Aorta (tissue), 5 donors: ENCODE data around the gene SMC6. TPM values are rescaled to one million over a fixed set of nuclear protein-coding genes. Genes with fewer than 3 reads are reported as not detected.

ENCODE experiments used
- ATAC-seq: fragments of 200-7000 bp; cut with Tn5 transposase; one replicate; pipeline ENCODE4 v1.9.1; 2022; ENCODE audit warnings: moderate library complexity; ENCODE audit not compliant: low FRiP score
- DNase-seq, 2 donors: peaks; one replicate each; pipeline ENCODE4 v3.0.0-alpha.2; 2020
- H3K27ac ChIP-seq, 2 donors: one replicate each; pipeline ENCODE4 v1.5.1; 2013; ENCODE audit warnings: low read length in 2 of 2, mild to moderate bottlenecking in 2 of 2, moderate library complexity in 2 of 2, control low read depth in 1 of 2, inconsistent platforms in 1 of 2, low read depth in 1 of 2
- H3K27me3 ChIP-seq, 2 donors: one replicate each; pipeline ENCODE4 v1.6.1; 2013; ENCODE audit warnings: control low read depth in 1 of 2, low read length in 1 of 2, mild to moderate bottlenecking in 1 of 2, moderate library complexity in 1 of 2; ENCODE audit not compliant: insufficient read depth in 2 of 2, control insufficient read depth in 1 of 2
- H3K36me3 ChIP-seq, 2 donors: one replicate each; pipeline ENCODE4 v1.6.1; 2013; ENCODE audit warnings: control low read depth in 1 of 2, low read length in 1 of 2, mild to moderate bottlenecking in 1 of 2; ENCODE audit not compliant: insufficient read depth in 2 of 2, control insufficient read depth in 1 of 2
- H3K4me1 ChIP-seq, 2 donors: one replicate each; pipeline ENCODE4 v1.6.1; 2013; ENCODE audit warnings: low read length in 2 of 2, control low read depth in 1 of 2, mild to moderate bottlenecking in 1 of 2, moderate library complexity in 1 of 2; ENCODE audit not compliant: insufficient read depth in 2 of 2, control insufficient read depth in 1 of 2
- H3K4me3 ChIP-seq, 2 donors: one replicate each; pipeline ENCODE4 v1.5.1; 2013; ENCODE audit warnings: low read length in 2 of 2, control low read depth in 1 of 2, mild to moderate bottlenecking in 1 of 2
- H3K9me3 ChIP-seq: one replicate; pipeline ENCODE4 v1.6.1; 2013; ENCODE audit warnings: mild to moderate bottlenecking, low read length; ENCODE audit not compliant: control insufficient read depth
- WGBS, 2 donors: extraction: QIAGEN DNeasy Blood & Tissue Kit; methylation state at CpG; one replicate each; pipeline ENCODE4 v1.1.7; 2013; 5-methylcytosine and 5-hydroxymethylcytosine counted together
- intact Hi-C, 2 donors: fragments of 100-400 bp; cut with DNase I; formaldehyde crosslinking; loops; one replicate each; pipeline versions ENCODE4 v1.14.2 to v1.15.0; 2022
- polyA plus RNA-seq, 2 donors: library from polyadenylated mRNA; stranded (reverse); fragments of 200-250 nt; gene quantifications; one replicate each; pipeline ENCODE4 v1.2.3, GENCODE V29; 2013
- total RNA-seq, 2 donors: library from RNA; stranded (reverse); fragmentation: NEBNext Ultra II Directional; extraction: Animal tissue kit (Norgen Biotek cat#: 25700); gene quantifications; one replicate each; pipeline ENCODE4 v1.2.1, GENCODE V29; 2021
- donor health status: healthy with polysubstance abuse.
- donor health status: Bipolar disorder and iron deficiency.
- donor health status: DM: no; HTN: no; CAD: no.
- donor health status: DM: no; HTN: no; CAD: no.
- donor health status: DM: yes; HTN: yes; CAD: no.

The SMC6 gene
- total and polyA plus RNA-seq, 4 donors: 5.5 to 17.2 (median 8.6) TPM

DNA sequence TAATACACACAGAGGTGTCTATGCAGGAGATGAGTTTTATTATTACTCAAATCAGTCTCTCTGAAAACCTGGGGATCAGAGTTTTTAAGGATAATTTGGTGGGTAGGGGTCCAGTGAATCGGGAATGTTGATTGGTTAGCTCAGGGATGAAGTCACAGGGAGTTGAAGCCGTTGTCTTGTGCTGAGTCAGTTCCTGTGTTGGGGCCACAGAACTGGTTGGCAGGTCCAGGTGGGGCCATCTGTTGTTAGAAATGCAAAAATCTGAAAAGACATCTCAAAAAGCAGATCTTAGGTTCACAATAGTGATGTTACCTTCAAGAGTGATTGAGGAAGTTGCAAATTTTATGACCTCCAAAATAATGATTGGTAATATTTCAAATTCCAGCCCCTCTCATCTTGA is 126.2 kb downstream of the SMC6 start:
- H3K27me3 ChIP-seq: no peaks in the 10 kb centered on the region
- no peaks in the 10 kb centered on the region for H3K36me3 ChIP-seq
- no peak overlapping the region for H3K27ac ChIP-seq
- DNase-seq: no peak
- no peaks in the 10 kb centered on the region for H3K4me1 ChIP-seq
- intact Hi-C loops: no loop called here
- no peak overlapping the region for H3K4me3 ChIP-seq
- peaks cover 3% of the 10 kb centered on the region for H3K9me3 ChIP-seq
- WGBS, 2 donors: 71 to 77% methylated on average over 2 of the region's 2 CpGs
- ATAC-seq: no peak

DNA sequence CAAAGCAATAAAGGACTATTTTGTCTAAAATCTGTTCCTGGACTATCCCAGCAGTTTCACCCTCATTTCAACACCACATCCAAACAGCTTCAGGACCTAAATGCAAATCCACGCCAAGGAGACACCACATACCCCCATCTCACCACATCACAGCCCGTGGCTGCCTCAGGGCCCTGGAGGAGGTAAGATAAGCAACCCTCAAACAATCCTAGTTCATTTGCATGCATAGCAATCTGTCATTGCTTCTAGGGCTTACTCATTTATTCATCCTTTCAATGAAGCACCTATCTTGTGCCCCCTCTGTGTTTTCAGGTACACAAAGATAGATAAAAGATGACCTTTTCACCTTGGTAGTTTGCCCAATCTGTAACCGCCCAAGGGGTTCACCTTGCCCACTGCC is 126.6 kb downstream of the SMC6 start:
- no peak overlapping the region for H3K4me3 ChIP-seq
- WGBS, 2 donors: 90% methylated on average over 3 of the region's 3 CpGs
- no peaks in the 10 kb centered on the region for H3K36me3 ChIP-seq
- peaks cover 3% of the 10 kb centered on the region for H3K9me3 ChIP-seq
- no peak for DNase-seq
- no peaks in the 10 kb centered on the region for H3K4me1 ChIP-seq
- H3K27ac ChIP-seq: no peak overlapping the region
- no peak for ATAC-seq
- intact Hi-C loops: no loop called here
- no peaks in the 10 kb centered on the region for H3K27me3 ChIP-seq

DNA sequence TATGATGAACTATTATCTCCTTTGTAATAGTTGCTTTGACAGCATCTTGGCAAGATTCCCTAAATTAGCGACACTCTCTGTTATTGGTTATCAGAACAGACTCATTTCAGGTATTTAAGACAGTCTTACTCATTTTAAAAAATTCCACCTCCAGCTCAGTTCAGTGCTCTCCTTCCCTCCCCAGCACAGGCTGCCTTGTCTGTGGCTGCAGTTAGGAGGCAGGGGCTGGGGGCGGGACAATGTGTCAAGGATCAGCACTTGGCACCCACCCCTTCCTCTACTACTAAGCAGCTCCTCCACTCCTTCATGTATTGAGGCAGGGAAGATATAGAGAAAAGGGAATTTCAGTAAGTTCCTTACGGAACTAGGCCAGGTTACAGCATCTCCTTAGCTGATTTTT is 128.2 kb downstream of the SMC6 start:
- Histone ChIP-seq H3K9me3 (peaks cover 3% of the 10 kb centered on the region), H3K4me3 (no peak overlapping the region), H3K4me1 (no peaks in the 10 kb centered on the region), H3K36me3 (no peaks in the 10 kb centered on the region), H3K27me3 (no peaks in the 10 kb centered on the region), H3K27ac (no peak overlapping the region)
- ATAC-seq: no peak
- intact Hi-C loops: no loop called here
- no peak for DNase-seq
- WGBS, 2 donors: 90 to 94% methylated on average over 3 of the region's 3 CpGs

DNA sequence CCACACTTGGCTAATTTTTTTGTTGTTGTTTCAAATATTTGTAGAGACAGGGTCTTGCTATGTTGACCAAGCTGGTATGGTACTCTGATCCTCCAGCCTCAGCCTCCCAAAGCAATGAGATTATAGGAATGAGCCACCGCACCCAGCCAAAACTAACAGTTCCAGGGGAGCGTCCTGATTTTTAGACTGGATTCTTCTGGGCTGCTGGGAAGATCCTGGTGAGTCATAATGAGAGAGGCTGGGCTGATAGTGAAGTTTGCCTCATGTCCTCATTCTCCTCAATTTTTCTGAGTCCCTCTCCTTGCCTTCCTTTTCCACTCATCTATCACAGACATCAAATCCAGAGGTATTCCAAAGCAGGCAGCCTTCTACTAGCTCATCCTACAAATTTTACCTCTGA is 131.8 kb downstream of the SMC6 start:
- no peak overlapping the region for H3K27ac ChIP-seq
- no peaks in the 10 kb centered on the region for H3K36me3 ChIP-seq
- no peaks in the 10 kb centered on the region for H3K27me3 ChIP-seq
- 69 to 73% methylated on average over 2 of the region's 2 CpGs for WGBS, 2 donors
- ATAC-seq (no peak), DNase-seq (no peak)
- H3K9me3 ChIP-seq: no peaks in the 10 kb centered on the region
- no peaks in the 10 kb centered on the region for H3K4me1 ChIP-seq
- no peak overlapping the region for H3K4me3 ChIP-seq
- intact Hi-C loops: no loop called here

DNA sequence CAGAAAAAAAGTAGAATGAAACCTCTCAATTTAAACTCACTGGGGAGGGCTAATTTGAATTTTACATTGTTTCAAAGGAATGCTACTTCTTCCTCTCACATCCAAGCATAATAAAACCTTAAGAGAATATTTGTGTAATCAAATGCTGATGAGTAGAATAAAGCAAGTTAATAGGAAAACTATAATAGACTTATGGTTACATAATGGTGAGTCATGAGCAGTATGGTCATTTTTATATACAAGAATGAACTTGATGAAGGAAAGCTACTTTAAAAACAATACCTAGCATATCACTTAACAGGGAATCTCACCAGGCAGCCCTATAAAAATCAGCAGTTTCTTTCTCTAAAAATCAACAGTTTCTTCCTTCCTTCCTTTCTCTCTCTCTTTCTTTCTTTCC is 132.8 kb downstream of the SMC6 start:
- no peaks in the 10 kb centered on the region for H3K36me3 ChIP-seq
- no peak overlapping the region for H3K4me3 ChIP-seq
- ATAC-seq (no peak), DNase-seq (no peak)
- intact Hi-C loops: no loop called here
- no peaks in the 10 kb centered on the region for H3K9me3 ChIP-seq
- no peak overlapping the region for H3K27ac ChIP-seq
- no peaks in the 10 kb centered on the region for H3K4me1 ChIP-seq
- H3K27me3 ChIP-seq: no peaks in the 10 kb centered on the region

DNA sequence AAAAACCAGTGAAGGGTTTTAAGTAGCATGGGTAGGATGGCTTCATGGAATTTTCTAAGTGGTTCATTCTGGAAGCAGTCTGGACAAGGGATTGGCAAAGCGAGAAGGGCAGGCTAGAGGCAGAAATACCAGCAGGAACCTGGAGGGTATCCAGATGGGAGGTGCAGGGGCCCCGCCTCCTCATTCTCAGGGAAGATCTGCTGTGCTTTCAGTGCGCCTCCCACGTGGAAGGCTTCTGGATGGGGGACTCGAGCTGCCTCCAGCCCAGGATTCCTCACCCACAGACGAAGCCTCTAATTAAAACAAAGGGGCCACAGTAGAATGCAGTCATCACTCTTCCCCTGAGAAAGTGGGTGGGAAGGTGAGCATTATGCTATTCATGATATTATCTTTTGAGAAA is 133.3 kb downstream of the SMC6 start:
- Histone ChIP-seq H3K9me3 (no peaks in the 10 kb centered on the region), H3K27me3 (no peaks in the 10 kb centered on the region), H3K27ac (no peak overlapping the region), H3K4me1 (no peaks in the 10 kb centered on the region), H3K4me3 (no peak overlapping the region), H3K36me3 (no peaks in the 10 kb centered on the region)
- intact Hi-C loops: no loop called here
- no peak for DNase-seq
- ATAC-seq: no peak
- WGBS, 2 donors: 33 to 42% methylated on average over 6 of the region's 6 CpGs

DNA sequence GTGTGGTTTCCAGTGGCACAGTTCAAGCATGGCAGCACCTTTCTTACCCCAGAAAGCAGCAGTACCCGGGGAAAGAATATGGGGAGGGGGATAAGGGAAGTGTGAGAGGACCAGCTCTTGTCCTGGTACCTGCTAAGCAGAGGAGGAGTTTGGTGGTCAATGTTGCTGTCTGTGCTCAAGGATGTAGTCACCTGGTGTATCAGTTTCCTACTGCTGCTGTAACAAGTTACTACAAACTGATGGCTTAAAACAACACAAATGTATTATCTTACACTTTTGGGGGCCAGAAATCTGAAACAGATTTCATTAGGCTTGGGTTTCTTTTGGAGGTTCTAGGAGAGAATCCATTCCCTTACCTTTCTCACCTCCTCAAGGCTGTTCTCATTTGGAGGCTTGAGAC is 135.7 kb downstream of the SMC6 start:
- H3K4me3 ChIP-seq: no peak overlapping the region
- no peak overlapping the region for H3K27ac ChIP-seq
- H3K27me3 ChIP-seq: no peaks in the 10 kb centered on the region
- ATAC-seq (no peak), DNase-seq (no peak)
- no peaks in the 10 kb centered on the region for H3K9me3 ChIP-seq
- 73 to 86% methylated on average over 1 of the region's 1 CpG for WGBS, 2 donors
- no peaks in the 10 kb centered on the region for H3K36me3 ChIP-seq
- no peaks in the 10 kb centered on the region for H3K4me1 ChIP-seq
- intact Hi-C loops: no loop called here

DNA sequence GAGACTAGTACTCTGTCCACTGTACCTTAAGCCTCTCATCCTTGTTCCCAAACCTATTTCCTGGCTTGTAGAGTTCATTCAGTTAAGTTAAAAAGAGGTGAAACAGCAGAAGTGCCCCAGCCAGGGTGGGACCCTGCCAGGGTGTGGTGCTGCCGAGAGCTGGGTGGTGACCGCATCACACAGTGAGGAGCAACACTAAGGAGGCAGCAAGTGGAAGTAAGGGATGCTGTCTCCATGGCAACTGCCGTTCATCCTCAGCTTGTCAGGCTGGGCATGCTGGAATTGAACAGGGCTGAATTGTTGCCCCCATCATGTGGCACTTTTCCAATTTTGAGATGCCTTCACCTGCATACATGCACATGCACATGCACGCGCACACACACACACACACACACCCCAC is 136.1 kb downstream of the SMC6 start:
- H3K4me3 ChIP-seq: no peak overlapping the region
- H3K27ac ChIP-seq: no peak overlapping the region
- no peak for DNase-seq
- H3K4me1 ChIP-seq: no peaks in the 10 kb centered on the region
- intact Hi-C loops: no loop called here
- no peaks in the 10 kb centered on the region for H3K9me3 ChIP-seq
- H3K27me3 ChIP-seq: no peaks in the 10 kb centered on the region
- ATAC-seq: no peak
- 88 to 97% methylated on average over 5 of the region's 5 CpGs for WGBS, 2 donors
- H3K36me3 ChIP-seq: no peaks in the 10 kb centered on the region

DNA sequence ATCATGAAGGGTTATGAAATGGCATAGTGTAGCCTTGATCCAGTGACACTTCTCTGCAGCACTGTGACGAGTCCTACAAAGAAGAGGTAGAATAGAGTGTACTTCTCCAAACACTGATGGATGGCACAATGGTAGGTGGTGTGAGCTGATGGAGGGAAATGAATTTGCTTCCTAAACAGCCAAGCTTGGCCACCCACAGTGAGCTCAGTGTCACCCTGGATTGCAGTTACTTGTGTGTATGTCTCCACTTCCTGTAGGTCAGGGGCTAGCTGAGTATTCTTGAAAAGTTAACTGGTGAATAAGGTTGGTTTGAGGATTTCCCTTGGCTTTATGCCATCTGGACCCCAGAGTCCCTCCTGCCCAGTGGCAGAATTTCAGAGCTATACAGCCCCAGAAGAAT is 137.2 kb downstream of the SMC6 start:
- Histone ChIP-seq H3K27me3 (no peaks in the 10 kb centered on the region), H3K27ac (no peak overlapping the region), H3K36me3 (no peaks in the 10 kb centered on the region), H3K9me3 (no peaks in the 10 kb centered on the region), H3K4me1 (no peaks in the 10 kb centered on the region), H3K4me3 (no peak overlapping the region)
- no peak for ATAC-seq
- intact Hi-C loops: no loop called here
- 98 to 99% methylated on average over 1 of the region's 1 CpG for WGBS, 2 donors
- no peak for DNase-seq
